ENCODE data around the gene ADSS1. TPM values are rescaled to one million over a fixed set of nuclear protein-coding genes. Genes with fewer than 3 reads are reported as not detected.
A peak's percentile ranks its signal among the peaks of the same experiment; 100 is the strongest.

Gene ADSS1
- total RNA-seq, 1 donor: 4.3 TPM

DNA sequence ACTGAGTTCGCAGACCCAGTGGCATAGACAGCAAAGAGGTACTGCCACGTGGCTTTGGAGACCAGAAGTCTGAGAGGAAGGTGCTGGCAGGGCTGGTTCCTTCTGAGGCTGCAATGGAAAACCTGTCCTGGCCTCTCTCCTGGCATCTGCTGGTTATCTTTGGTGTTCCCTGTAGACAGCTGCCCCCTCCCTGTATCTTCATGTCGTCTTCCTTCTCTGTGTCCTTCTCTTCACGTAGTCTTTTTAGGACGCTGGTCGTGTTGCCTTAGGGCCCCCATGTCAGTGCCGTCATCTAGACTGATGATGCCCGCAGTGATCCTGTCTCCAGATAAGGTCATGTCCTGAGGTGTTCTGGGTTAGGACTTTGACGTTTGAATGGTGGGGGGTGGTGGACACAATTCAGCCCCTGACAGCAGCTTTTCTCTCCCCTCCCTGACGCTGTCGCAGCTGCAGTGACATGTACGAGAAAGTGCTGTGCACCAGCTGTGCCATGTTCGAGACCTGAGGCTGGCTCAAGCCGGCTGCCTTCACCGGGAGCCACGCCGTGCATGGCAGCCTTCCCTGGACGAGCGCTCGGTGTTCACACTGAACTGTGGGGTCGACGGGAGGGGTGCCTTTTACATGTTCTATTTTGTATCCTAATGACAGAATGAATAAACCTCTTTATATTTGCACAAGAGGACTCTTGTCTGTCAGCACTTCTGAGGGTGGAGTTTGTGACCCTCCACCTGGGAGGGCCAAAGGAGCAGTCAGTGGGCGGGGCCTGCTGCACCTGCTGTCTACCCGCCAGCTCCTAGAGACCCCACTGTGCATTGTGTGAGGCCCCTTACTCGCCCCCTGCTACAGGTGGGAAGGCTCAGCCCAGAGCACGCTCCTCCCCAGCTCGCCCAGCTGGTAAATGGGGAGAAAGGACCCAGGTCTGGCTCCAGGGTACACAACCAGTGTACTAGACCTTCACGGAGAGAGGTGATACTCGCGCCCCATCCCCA is 35.2 kb downstream of the ADSS1 start:
- H4K20me1 ChIP-seq (ENCODE audit: insufficient read depth, low read length): peaks cover 49% of the 10 kb centered on the region
- H3K4me3 ChIP-seq (ENCODE audit: insufficient read depth, low read length): no peak overlapping the region
- H3K4me2 ChIP-seq (ENCODE audit: insufficient read depth, low read length): no peak overlapping the region
- H3K79me2 ChIP-seq (ENCODE audit: insufficient read depth, low read length): peaks cover 49% of the 10 kb centered on the region
- H3K4me1 ChIP-seq (ENCODE audit: insufficient read depth, low read length): peaks cover 4% of the 10 kb centered on the region
- H3K27me3 ChIP-seq (ENCODE audit: insufficient read depth, low read length): no peaks in the 10 kb centered on the region
- no peak for TF ChIP-seq CTCF (IDR thresholded peaks at IDR 0.05; ENCODE audit: extremely low read depth, low read depth, low read length)
- no peak overlapping the region for H3K27ac ChIP-seq (ENCODE audit: low read depth, low read length)
- H3K9me3 ChIP-seq (ENCODE audit: low read depth, low read length): no peaks in the 10 kb centered on the region
- no peak overlapping the region for H2AFZ ChIP-seq (ENCODE audit: low read length)
- DNase-seq (ENCODE audit: insufficient read length, low spot score, missing footprints): peak; percentile 65
- peaks cover 38% of the 10 kb centered on the region for H3K36me3 ChIP-seq (ENCODE audit: insufficient read depth, low read length)

- H3K9me3 ChIP-seq (ENCODE audit: low read depth, low read length): no peaks in the 10 kb centered on the region
- H4K20me1 ChIP-seq (ENCODE audit: insufficient read depth, low read length): peaks cover 8% of the 10 kb centered on the region
- no peak overlapping the region for H3K4me2 ChIP-seq (ENCODE audit: insufficient read depth, low read length)
- no peak overlapping the region for H3K4me3 ChIP-seq (ENCODE audit: insufficient read depth, low read length)
- H3K4me1 ChIP-seq (ENCODE audit: insufficient read depth, low read length): no peaks in the 10 kb centered on the region
- no peaks in the 10 kb centered on the region for H3K27me3 ChIP-seq (ENCODE audit: insufficient read depth, low read length)
- no peak overlapping the region for H2AFZ ChIP-seq (ENCODE audit: low read length)
- TF ChIP-seq CTCF (IDR thresholded peaks at IDR 0.05; ENCODE audit: extremely low read depth, low read depth, low read length): no peak
- DNase-seq (ENCODE audit: insufficient read length, low spot score, missing footprints): no peak
- H3K79me2 ChIP-seq (ENCODE audit: insufficient read depth, low read length): no peaks in the 10 kb centered on the region
- H3K36me3 ChIP-seq (ENCODE audit: insufficient read depth, low read length): peaks cover 7% of the 10 kb centered on the region
- H3K27ac ChIP-seq (ENCODE audit: low read depth, low read length): no peak overlapping the region
These were observed 41.5 kb downstream of the ADSS1 start for GRCh38 chr14:104765517-104765916.

DNA sequence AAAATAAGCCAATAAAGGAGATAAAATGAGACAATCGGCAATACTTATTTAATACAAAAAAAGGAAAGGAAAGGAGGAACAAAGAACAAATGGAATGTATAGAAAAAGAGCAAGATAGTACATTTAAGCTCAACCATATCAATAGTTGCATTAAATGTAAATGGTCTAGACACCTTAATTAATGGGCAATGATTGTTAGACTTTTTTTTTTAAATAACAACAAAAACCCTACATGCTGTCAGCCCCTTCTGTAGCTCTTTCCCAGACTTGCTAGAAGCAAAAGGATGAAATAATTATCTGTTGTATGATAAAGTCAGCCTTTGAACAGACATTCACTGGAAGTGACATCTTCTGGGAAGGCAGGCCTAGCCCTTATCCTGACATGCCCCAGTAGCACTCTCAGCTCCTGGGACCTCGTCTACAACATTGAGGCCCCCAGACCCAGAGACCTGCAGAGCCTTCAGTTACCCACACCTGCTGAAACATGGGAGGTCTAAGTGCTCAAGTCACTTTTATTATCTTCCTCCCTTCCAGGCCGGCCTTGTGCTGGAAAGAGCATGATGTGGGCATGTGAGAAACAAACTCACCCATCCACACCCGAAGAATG is 42.3 kb downstream of the ADSS1 start:
- no peak overlapping the region for H3K27ac ChIP-seq (ENCODE audit: low read depth, low read length)
- no peaks in the 10 kb centered on the region for H3K9me3 ChIP-seq (ENCODE audit: low read depth, low read length)
- no peaks in the 10 kb centered on the region for H3K79me2 ChIP-seq (ENCODE audit: insufficient read depth, low read length)
- H3K4me1 ChIP-seq (ENCODE audit: insufficient read depth, low read length): no peaks in the 10 kb centered on the region
- no peak overlapping the region for H2AFZ ChIP-seq (ENCODE audit: low read length)
- H4K20me1 ChIP-seq (ENCODE audit: insufficient read depth, low read length): peaks cover 9% of the 10 kb centered on the region
- H3K4me3 ChIP-seq (ENCODE audit: insufficient read depth, low read length): no peak overlapping the region
- H3K4me2 ChIP-seq (ENCODE audit: insufficient read depth, low read length): no peak overlapping the region
- DNase-seq (ENCODE audit: insufficient read length, low spot score, missing footprints): peak; percentile 8
- no peaks in the 10 kb centered on the region for H3K27me3 ChIP-seq (ENCODE audit: insufficient read depth, low read length)
- H3K36me3 ChIP-seq (ENCODE audit: insufficient read depth, low read length): peaks cover 12% of the 10 kb centered on the region
- no peak for TF ChIP-seq CTCF (IDR thresholded peaks at IDR 0.05; ENCODE audit: extremely low read depth, low read depth, low read length)
